ENCODE results near the gene FAM76A.
"Not testable (repeated sequence)": the region's sequence is repeated elsewhere in the genome, so short reads cannot be mapped to it uniquely, and the experiment has no call there.

Gene FAM76A

GRCh38 chr1:27725374-27726172, at the start of gene FAM76A:
Gene FAM76A, plus strand, starts transcription at chr1:27725961. Its CDS starts 120 bp downstream, at chr1:27726081.
- DNase-seq (ENCODE audit: low read depth): peak; percentile 100
- peak; percentile 46 for TF ChIP-seq CTCF (IDR thresholded peaks at IDR 0.05; ENCODE audit: insufficient read depth, low read depth, low read length, missing control alignments)
- peak within 1 kb of the TSS; percentile 98 for H3K4me3 ChIP-seq (ENCODE audit: low read depth, low read length)

GRCh38 chr1:27676410-27676809, 49.4 kb upstream of the FAM76A start:
- no peak for TF ChIP-seq CTCF (IDR thresholded peaks at IDR 0.05; ENCODE audit: insufficient read depth, low read depth, low read length, missing control alignments)
- no peak for DNase-seq (ENCODE audit: low read depth)
- no peak overlapping the region for H3K4me3 ChIP-seq (ENCODE audit: low read depth, low read length)

GRCh38 chr1:27678747-27679146, 47.0 kb upstream of the FAM76A start:
- TF ChIP-seq CTCF (IDR thresholded peaks at IDR 0.05; ENCODE audit: insufficient read depth, low read depth, low read length, missing control alignments): no peak
- no peak overlapping the region for H3K4me3 ChIP-seq (ENCODE audit: low read depth, low read length)
- DNase-seq (ENCODE audit: low read depth): no peak

GRCh38 chr1:27680225-27680791, 45.5 kb upstream of the FAM76A start:
- not testable (repeated sequence) for H3K4me3 ChIP-seq (ENCODE audit: low read depth, low read length); DNase-seq (ENCODE audit: low read depth)

- not testable (repeated sequence) for H3K4me3 ChIP-seq (ENCODE audit: low read depth, low read length)
Observed at GRCh38 chr1:27681580-27681979, 44.2 kb upstream of the FAM76A start.

GRCh38 chr1:27682351-27682944, 43.3 kb upstream of the FAM76A start:
- DNase-seq (ENCODE audit: low read depth): no peak
- H3K4me3 ChIP-seq (ENCODE audit: low read depth, low read length): no peak overlapping the region
- no peak for TF ChIP-seq CTCF (IDR thresholded peaks at IDR 0.05; ENCODE audit: insufficient read depth, low read depth, low read length, missing control alignments)

More at GRCh38 chr1:27681580-27681979, 44.2 kb upstream of the FAM76A start:
- not testable (repeated sequence) for DNase-seq (ENCODE audit: low read depth)

- no peak for DNase-seq (ENCODE audit: low read depth)
- H3K4me3 ChIP-seq (ENCODE audit: low read depth, low read length): no peak overlapping the region
- no peak for TF ChIP-seq CTCF (IDR thresholded peaks at IDR 0.05; ENCODE audit: insufficient read depth, low read depth, low read length, missing control alignments)
Observed at GRCh38 chr1:27684176-27684575, 41.6 kb upstream of the FAM76A start.

Measured in GM12865 (cell line).